ENCODE data around the gene CALN1. TPM values are rescaled to one million over a fixed set of nuclear protein-coding genes. Genes with fewer than 3 reads are reported as not detected.

CALN1 gene
- total RNA-seq, 1 donor, result under 0.01 TPM

DNA sequence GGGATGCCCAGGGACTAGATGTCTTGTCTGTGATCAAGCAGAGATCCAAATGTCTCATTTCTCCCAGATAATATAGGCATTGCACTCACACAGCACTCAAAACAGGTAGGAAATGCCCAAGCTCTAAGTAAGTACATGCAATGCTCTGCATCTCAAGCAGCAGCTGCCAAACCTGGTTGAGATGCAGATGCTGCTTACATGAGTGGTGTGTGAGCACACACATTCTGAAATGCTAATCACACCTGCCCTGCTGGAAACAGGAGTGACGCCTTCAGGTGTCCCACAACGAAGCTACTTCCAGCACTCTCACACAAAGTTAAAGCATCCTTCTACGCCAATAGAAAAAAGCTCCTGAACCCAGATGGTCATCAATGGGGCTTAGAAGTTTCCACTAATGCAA, 132.9 kb downstream of the CALN1 start:
- H3K4me3 ChIP-seq (ENCODE audit: low read length), result no peak overlapping the region

DNA sequence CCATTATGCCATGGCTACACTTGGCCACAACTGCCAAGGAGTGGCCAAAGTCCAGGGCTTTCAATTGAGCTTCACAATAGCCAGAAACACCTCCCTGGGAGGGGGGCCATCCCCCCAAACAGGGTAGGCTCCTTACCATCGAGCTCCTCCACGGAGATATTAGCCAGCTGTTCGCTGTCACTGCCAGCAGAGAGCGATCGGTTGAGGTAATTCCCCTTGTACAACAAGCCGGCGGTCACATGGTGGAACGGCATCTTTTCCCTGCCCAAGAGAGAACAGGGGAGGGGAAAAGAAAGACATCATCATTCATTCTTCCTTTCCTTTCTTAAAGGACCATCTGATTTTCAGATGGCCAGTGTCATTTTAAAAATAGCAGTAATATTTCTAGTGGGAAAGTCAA, 133.6 kb downstream of the CALN1 start:
- H3K9me3 ChIP-seq (ENCODE audit: low read depth, low read length), result no peaks in the 10 kb centered on the region
- no peak overlapping the region for H3K4me3 ChIP-seq (ENCODE audit: low read length)
- no peaks in the 10 kb centered on the region for H3K27me3 ChIP-seq (ENCODE audit: insufficient read depth, low read length)
- H3K4me1 ChIP-seq (ENCODE audit: insufficient read depth, low read length), result no peaks in the 10 kb centered on the region

More for the DNA sequence above, 132.9 kb downstream of the CALN1 start:
- H3K4me1 ChIP-seq (ENCODE audit: insufficient read depth, low read length), result no peaks in the 10 kb centered on the region
- H3K27me3 ChIP-seq (ENCODE audit: insufficient read depth, low read length), result no peaks in the 10 kb centered on the region
- H3K9me3 ChIP-seq (ENCODE audit: low read depth, low read length), result no peaks in the 10 kb centered on the region

- no peaks in the 10 kb centered on the region for H3K4me1 ChIP-seq (ENCODE audit: insufficient read depth, low read length)
- H3K9me3 ChIP-seq (ENCODE audit: low read depth, low read length), result no peaks in the 10 kb centered on the region
- H3K27me3 ChIP-seq (ENCODE audit: insufficient read depth, low read length), result no peaks in the 10 kb centered on the region
- H3K4me3 ChIP-seq (ENCODE audit: low read length), result no peak overlapping the region
These were observed 136.6 kb downstream of the CALN1 start for GRCh38 chr7:72275382-72276070.

DNA sequence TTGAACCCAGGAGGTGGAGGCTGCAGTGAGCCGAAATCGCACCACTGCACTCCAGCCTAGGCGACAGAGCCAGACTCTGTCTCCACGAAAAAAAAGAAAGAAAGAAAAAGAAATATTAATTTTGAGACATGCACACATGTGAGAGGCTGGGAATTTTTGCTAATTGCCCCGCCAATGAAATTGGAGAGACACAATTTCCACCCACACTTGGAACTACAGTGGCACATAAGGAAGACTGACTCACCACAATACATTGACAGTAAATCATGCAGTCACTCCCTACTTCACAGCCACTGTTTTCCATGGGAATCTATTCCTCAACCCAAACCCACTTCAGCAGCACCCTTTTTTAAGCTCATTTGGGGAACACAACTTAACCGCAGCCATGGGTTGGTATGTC, 139.7 kb downstream of the CALN1 start:
- H3K9me3 ChIP-seq (ENCODE audit: low read depth, low read length), result no peaks in the 10 kb centered on the region
- H3K27me3 ChIP-seq (ENCODE audit: insufficient read depth, low read length), result no peaks in the 10 kb centered on the region
- H3K4me1 ChIP-seq (ENCODE audit: insufficient read depth, low read length), result no peaks in the 10 kb centered on the region
- H3K4me3 ChIP-seq (ENCODE audit: low read length), result no peak overlapping the region

DNA sequence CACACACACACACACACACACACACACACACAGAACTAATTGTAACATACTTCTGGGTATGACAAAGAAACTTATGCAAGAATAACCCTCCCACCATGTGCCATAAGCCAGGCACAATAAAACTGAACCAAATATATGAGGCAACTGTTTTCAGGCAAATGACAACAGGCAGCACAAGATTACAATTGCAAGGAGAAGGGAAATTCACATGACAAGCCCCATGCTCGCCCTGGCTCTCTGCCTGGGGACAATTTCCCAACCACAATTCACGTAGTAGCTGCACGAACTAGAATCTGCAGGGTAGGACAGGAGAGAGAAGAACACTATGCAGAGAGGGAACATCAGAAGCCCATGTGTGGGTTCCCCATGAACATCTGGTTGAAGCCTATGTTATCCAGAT, 143.3 kb downstream of the CALN1 start:
- H3K4me3 ChIP-seq (ENCODE audit: low read length), result no peak overlapping the region
- no peaks in the 10 kb centered on the region for H3K9me3 ChIP-seq (ENCODE audit: low read depth, low read length)
- no peaks in the 10 kb centered on the region for H3K4me1 ChIP-seq (ENCODE audit: insufficient read depth, low read length)
- no peaks in the 10 kb centered on the region for H3K27me3 ChIP-seq (ENCODE audit: insufficient read depth, low read length)

DNA sequence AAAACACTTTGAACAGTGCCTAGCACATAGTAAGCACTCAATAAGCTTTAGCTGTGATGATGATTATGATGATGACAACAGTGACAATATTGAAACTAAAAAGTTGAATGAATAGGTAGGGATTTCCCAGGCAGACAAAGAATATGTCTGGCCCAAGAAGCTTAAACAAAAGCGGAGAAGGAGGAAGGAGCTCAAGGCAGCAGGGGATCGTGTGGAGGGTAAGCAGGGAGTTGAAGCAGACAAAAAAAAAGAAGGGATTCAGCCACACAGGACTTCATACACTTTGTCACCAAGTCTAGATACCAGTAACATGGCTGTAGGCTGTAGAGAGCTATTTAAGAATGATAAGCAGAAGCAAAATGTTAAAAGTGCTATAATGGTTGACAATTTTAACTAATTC, 144.0 kb downstream of the CALN1 start:
- H3K27me3 ChIP-seq (ENCODE audit: insufficient read depth, low read length), result no peaks in the 10 kb centered on the region
- H3K9me3 ChIP-seq (ENCODE audit: low read depth, low read length), result no peaks in the 10 kb centered on the region
- H3K4me1 ChIP-seq (ENCODE audit: insufficient read depth, low read length), result no peaks in the 10 kb centered on the region
- H3K4me3 ChIP-seq (ENCODE audit: low read length), result no peak overlapping the region

DNA sequence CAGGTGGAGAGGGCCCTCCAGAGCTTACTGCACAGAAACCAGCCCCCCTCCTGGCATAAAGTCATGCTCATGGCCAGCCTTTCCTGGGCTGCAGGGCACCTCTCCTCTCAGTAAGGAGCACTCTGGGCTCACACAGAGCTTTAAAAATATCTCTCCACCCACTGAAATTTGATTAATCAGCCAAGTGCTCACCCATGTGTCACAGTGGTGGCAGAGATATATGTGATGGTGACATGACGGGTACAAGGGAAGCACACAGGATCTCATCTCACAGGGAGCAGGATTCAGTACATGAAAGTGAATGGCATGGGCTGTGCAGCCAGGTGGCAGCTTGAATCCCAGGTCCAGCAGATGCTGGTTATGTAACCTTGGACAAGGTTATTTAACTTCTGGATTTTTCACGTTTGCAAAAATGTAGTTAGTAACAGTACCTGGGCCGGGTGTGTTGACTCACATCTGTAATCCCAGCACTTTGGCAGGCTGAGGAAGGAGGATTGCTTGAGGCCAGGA, 144.8 kb downstream of the CALN1 start:
- no peak overlapping the region for H3K4me3 ChIP-seq (ENCODE audit: low read length)
- H3K9me3 ChIP-seq (ENCODE audit: low read depth, low read length), result no peaks in the 10 kb centered on the region
- no peaks in the 10 kb centered on the region for H3K4me1 ChIP-seq (ENCODE audit: insufficient read depth, low read length)

DNA sequence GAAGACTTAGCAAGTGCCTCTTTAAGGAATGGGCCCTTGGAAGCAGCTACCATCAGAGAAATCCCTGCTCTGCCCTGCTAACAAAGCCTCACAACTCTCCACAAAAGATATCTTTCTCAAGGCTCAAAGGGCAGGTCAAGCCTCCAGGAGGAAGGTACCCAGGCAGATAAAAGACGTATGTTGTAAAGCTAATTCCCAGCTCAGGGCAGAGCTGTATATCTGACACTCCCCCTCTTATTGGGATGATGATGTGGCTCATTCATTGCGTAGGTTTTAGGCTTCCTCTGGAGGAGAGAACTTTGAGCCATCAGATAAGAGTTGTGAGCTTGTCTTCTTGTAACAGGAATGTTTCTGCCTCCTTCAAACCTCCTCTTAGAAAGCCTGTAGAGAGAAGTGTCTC, 145.4 kb downstream of the CALN1 start:
- Histone ChIP-seq H3K4me1 (ENCODE audit: insufficient read depth, low read length) (no peaks in the 10 kb centered on the region), H3K27me3 (ENCODE audit: insufficient read depth, low read length) (no peaks in the 10 kb centered on the region), H3K9me3 (ENCODE audit: low read depth, low read length) (no peaks in the 10 kb centered on the region), H3K4me3 (ENCODE audit: low read length) (no peak overlapping the region)

More for the DNA sequence above, 144.8 kb downstream of the CALN1 start:
- no peaks in the 10 kb centered on the region for H3K27me3 ChIP-seq (ENCODE audit: insufficient read depth, low read length)

GRCh38 chr7:72265071-72265904, 146.8 kb downstream of the CALN1 start:
- Histone ChIP-seq H3K27me3 (ENCODE audit: insufficient read depth, low read length) (no peaks in the 10 kb centered on the region), H3K9me3 (ENCODE audit: low read depth, low read length) (no peaks in the 10 kb centered on the region), H3K4me1 (ENCODE audit: insufficient read depth, low read length) (no peaks in the 10 kb centered on the region), H3K4me3 (ENCODE audit: low read length) (no peak overlapping the region)

GRCh38 chr7:72260406-72260805, 151.7 kb downstream of the CALN1 start:
- no peaks in the 10 kb centered on the region for H3K4me1 ChIP-seq (ENCODE audit: insufficient read depth, low read length)
- H3K9me3 ChIP-seq (ENCODE audit: low read depth, low read length), result no peaks in the 10 kb centered on the region
- H3K27me3 ChIP-seq (ENCODE audit: insufficient read depth, low read length), result no peaks in the 10 kb centered on the region
- no peak overlapping the region for H3K4me3 ChIP-seq (ENCODE audit: low read length)

GRCh38 chr7:72258074-72258473, 154.1 kb downstream of the CALN1 start:
- no peaks in the 10 kb centered on the region for H3K9me3 ChIP-seq (ENCODE audit: low read depth, low read length)
- H3K4me1 ChIP-seq (ENCODE audit: insufficient read depth, low read length), result no peaks in the 10 kb centered on the region
- H3K27me3 ChIP-seq (ENCODE audit: insufficient read depth, low read length), result no peaks in the 10 kb centered on the region
- no peak overlapping the region for H3K4me3 ChIP-seq (ENCODE audit: low read length)

DNA sequence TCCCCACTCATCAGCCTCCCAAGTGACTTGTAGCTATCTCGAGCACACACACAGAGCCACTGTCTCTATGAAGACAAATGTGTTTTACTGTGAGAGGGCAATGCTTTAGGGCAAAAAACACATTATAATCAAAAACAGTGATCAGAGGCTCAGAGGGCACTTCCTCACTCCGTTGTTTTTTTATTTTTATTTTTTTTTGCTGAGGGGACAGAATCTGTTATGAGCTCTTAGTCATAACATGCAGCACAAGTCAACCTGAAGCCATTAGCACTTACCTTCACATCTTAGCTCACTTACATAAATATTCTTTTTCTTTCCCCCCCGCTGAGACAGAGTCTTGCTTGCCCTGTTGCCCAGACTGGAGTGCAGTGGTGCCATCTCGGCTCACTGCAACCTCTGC, 157.7 kb downstream of the CALN1 start:
- no peaks in the 10 kb centered on the region for H3K9me3 ChIP-seq (ENCODE audit: low read depth, low read length)
- no peak overlapping the region for H3K4me3 ChIP-seq (ENCODE audit: low read length)
- H3K27me3 ChIP-seq (ENCODE audit: insufficient read depth, low read length), result no peaks in the 10 kb centered on the region
- no peaks in the 10 kb centered on the region for H3K4me1 ChIP-seq (ENCODE audit: insufficient read depth, low read length)

GRCh38 chr7:72249106-72249505, 163.0 kb downstream of the CALN1 start:
- Histone ChIP-seq H3K9me3 (ENCODE audit: low read depth, low read length) (no peaks in the 10 kb centered on the region), H3K4me3 (ENCODE audit: low read length) (no peak overlapping the region), H3K27me3 (ENCODE audit: insufficient read depth, low read length) (no peaks in the 10 kb centered on the region)

GRCh38 chr7:72244826-72245398, 167.2 kb downstream of the CALN1 start:
- Histone ChIP-seq H3K27me3 (ENCODE audit: insufficient read depth, low read length) (no peaks in the 10 kb centered on the region), H3K4me3 (ENCODE audit: low read length) (no peak overlapping the region), H3K4me1 (ENCODE audit: insufficient read depth, low read length) (no peaks in the 10 kb centered on the region), H3K9me3 (ENCODE audit: low read depth, low read length) (no peaks in the 10 kb centered on the region)

More at GRCh38 chr7:72249106-72249505, 163.0 kb downstream of the CALN1 start:
- H3K4me1 ChIP-seq (ENCODE audit: insufficient read depth, low read length), result no peaks in the 10 kb centered on the region

GRCh38 chr7:72243329-72243728, 168.8 kb downstream of the CALN1 start:
- H3K9me3 ChIP-seq (ENCODE audit: low read depth, low read length), result no peaks in the 10 kb centered on the region
- H3K4me3 ChIP-seq (ENCODE audit: low read length), result no peak overlapping the region
- no peaks in the 10 kb centered on the region for H3K27me3 ChIP-seq (ENCODE audit: insufficient read depth, low read length)
- no peaks in the 10 kb centered on the region for H3K4me1 ChIP-seq (ENCODE audit: insufficient read depth, low read length)

Data from mononuclear cell (primary cell).